Hypothalamus (tissue), 51 donors: ENCODE measurements around the gene IRS2.
A peak's percentile ranks its signal among the peaks of the same experiment; 100 is the strongest.
"Not testable (repeated sequence)": the region's sequence is repeated elsewhere in the genome, so short reads cannot be mapped to it uniquely, and the experiment has no call there.

Source experiments
- DNase-seq, 51 donors: peaks; one replicate each; lab custom pipeline; 2025; lab: John Stamatoyannopoulos, UW

The IRS2 gene

GRCh38 chr13:109786457-109787134, at the start of gene IRS2:
IRS2 (minus strand) TSS chr13:109786583; CDS start chr13:109786053, 530 bp downstream.
- peak; percentile 43 to 98 (median 95) for DNase-seq

DNA sequence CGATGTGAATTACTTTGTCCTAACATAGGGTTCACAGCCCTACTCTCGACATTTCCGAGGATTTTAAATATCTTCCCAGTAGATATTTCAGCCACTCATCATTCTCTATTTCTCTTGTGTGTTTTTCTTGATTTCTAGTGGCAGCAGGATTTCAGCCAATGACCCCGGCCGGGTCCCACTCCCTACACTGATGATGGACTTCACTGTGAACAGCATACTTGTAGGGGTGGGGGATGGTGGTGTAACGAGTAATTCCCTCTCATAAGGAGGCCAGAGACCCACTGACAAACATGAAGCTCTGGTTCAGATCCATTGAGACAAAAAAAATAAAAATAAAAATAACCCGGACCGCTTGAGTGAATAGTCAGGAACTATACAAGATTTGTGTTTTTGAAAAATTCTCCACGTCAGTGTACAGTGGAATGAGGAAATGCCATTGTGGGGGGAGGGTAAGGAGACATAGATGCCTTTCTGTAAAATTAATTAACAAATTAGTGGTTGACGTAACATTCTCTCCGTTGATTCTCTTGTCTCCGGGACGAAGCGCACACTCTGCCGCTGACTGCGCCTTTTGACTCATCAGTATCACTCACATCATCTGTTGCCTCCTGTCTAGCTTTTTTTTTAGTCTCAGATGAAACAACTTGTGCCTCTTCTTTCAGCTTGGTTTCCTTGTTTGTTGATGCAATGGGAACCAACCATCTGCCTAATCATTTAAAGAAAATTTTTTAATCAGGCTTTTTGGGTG, 48.8 kb upstream of the IRS2 start:
- no peak for DNase-seq

DNA sequence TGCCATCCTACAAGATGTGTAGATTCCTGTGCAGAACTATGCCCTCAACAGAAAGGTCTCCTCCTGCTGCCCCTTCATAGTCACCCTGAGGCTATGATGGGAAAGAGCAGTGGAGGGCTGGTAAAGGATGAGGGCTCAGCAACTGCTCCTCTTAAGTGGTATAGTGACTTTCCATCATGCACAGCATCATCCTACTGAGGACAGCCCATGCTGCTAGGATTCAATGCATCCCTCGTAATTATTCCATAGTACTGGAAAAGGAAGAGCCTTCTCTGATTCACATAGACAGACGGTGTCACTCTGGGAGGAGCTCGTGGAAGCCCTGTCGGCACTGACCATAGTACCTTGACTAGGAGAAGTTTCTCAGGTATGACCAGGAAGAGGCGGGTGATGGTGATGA, 47.6 kb upstream of the IRS2 start:
- DNase-seq, result no peak

- no peak for DNase-seq
Observed at GRCh38 chr13:109833071-109833470, 46.7 kb upstream of the IRS2 start.

DNA sequence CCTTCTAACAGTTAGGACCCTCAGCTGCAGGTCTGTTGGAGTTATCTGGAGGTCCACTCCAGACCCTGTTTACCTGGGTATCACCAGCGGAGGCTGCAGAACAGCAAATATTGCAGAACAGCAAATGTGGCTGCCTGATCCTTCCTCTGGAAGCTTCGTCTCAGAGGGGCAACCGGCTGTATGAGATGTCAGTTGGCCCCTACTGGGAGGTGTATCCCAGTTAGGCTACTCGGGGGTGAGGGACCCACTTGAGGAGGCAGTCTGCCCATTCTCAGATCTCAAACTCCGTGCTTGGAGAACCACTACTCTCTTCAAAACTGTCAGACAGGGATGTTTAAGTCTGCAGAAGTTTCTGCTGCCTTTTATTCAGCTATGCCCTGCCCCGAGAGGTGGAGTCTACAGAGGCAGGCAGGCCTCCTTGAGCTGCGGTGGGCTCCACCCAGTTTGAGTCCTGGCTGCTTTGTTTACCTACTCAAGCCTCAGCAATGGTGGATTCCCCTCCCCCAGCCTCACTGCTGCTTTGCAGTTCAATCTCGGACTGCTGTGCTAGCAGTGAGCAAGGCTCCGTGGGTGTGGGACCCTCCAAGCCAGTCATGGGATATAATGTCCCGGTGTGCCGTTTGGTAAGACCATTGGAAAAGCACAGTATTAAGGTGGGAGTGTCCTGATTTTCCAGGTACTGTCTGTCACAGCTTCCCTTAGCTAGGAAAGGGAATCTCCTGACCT, 42.4 kb upstream of the IRS2 start:
- DNase-seq, result not testable (repeated sequence)

DNA sequence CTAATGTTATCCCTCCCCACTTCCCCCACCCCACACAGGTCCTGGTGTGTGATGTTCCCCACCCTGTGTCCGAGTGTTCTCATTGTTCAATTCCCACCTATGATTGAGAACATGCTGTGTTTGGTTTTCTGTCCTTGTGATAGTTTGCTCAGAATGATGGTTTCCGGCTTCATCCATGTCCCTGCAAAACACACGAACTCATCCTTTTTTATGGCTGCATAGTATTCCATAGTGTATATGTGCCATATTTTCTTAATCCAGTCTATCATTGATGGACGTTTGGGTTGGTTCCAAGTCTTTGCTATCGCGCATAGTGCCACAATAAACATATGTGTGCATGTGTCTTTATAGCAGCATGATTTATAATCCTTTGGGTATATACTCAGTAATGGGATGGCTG, 36.8 kb upstream of the IRS2 start:
- DNase-seq, result not testable (repeated sequence)

- no peak for DNase-seq
Observed at GRCh38 chr13:109821103-109821502, 34.7 kb upstream of the IRS2 start.

DNA sequence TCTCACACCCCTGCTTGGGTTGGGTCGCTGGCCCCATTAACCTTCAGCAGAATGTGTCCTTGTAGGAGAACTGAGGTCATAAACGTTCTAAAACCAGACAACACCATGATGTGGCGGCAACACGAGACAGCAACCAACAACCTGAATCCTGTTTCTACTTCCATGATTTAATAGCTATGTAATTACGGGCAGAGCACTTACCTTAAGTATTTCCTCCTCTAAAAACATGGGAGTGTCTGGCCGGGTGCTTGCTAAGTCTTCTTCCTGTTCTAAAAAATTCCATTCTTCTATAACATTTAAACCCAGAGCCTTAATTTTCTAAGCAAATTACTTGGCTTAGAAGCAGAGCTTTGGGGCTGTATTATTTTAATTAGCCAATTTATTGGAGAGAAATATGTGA, 33.5 kb upstream of the IRS2 start:
- no peak for DNase-seq

DNA sequence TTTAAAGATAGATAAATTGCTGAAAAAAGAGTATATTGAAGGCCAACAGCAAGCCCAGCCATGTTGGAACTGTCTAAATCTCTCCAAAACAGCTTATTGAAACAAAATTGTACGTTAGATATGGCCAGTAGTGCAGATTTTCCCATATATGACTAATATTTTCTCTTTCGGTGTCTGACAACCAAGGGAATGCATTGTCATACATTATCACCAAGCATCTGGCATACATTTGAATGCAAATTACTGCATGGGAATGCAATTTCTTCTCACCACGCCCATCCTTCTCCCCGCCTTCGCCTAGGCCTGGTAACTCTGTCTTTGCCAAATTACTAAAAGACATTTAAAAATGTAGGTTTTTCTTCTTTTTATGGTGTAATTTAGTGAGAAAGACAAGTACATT, 32.5 kb upstream of the IRS2 start:
- no peak for DNase-seq

DNA sequence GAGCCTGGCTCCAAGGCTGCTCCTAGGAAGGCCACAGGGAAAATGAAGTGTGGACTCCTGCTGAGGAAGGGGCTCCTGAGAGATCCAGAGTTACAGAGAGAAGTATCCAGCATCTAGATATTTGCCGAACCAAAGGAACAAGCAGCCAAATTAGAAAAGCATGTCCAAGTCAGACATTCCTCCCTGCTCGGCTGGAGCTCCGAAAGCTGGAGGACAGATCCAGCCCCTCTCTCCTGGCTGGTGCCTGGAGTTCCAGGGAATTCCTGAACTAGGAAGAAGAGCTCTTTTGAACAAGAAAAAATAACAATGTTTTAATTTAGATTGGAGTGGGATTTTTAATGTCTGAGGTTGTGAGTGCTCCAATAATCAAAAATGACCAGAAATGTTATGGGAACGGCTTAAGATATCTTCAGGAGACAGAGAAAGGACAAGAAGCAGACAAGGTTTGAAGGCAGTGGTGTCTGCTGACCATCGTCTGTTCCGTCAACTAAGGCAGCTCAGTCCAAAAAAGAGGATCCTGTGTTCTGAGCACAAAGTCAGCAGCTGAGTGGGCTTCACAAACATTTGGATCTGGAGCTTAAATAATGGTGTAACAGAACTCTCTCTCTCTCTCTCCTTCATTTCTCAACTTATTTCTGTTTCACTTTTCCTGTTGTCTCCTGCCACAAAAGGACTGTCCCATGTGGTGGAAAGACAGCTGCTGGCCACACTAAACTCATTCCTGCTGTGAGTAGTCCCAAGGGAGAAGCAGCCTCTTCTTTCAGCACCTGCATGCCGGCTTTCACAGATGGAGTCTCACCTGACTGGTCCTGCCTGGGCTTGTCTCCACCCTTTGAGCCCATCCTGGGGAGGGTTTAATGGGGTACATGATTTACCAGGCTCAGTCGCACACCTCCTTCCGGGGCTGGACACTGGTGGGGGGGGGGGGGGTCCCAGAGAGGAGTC, 31.5 kb upstream of the IRS2 start:
- no peak for DNase-seq

- DNase-seq, result no peak
Observed at GRCh38 chr13:109816808-109817203, 30.4 kb upstream of the IRS2 start.

- no peak for DNase-seq
Observed at GRCh38 chr13:109816112-109816807, 29.9 kb upstream of the IRS2 start.

DNA sequence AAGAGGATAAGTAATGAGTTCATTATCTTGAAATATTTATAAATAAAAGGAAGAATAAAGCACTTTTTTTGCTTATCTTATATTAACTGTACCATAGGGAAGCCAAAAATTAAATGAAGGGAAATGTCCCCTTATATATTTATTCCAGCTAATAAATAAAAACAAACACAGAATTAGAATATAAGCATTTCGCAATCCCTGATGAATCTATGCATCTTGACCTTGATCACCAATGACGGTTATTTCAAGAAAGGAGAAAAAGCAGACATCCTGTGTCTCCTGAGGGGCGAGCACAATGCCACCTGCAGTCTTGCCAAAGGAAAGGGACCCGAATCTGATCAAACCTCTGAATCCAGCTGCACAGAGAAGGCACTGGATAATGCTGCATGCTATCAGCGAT, 29.3 kb upstream of the IRS2 start:
- no peak for DNase-seq

DNA sequence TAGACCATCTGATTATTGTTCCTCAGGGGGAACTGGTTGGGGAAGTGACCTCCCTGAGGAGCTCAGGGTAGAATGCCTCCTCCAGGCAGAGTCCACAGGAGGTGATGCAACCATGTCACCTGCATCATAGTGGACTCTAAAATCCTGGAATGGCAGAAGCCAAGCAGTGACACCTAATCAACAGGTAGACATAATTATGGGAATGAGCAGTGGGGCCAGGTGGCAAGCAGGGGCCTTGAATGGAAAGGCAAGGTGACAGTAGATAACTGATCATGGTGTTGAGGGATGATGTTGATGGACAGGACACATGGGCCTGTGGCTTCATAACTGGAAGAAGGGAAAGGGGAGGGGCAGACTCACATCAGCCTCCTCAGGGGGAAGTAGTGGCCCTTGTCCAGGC, 27.3 kb upstream of the IRS2 start:
- no peak for DNase-seq

DNA sequence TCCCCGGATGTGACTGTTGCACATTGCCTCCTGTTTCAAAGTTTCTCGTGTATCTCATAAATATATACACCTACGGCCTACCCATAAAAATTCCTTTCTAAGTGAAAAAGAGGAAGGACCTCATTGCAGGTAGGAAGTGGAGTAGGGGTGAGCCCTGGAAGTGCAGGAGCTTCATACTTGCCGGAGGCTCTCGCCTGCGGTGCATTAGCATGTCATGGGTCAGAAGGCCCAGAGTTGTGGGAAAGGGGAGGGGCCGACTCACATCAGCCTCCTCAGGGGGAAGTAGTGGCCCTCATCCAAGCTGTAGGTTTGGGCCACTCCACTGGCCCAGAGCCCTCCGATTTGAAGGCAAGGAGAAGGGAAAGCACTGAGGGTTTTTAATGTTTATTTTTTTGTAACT, 26.0 kb upstream of the IRS2 start:
- DNase-seq, result no peak

GRCh38 chr13:109810761-109811510, 24.6 kb upstream of the IRS2 start:
- no peak for DNase-seq

- no peak for DNase-seq
Observed at GRCh38 chr13:109809216-109809932, 23.0 kb upstream of the IRS2 start.

DNA sequence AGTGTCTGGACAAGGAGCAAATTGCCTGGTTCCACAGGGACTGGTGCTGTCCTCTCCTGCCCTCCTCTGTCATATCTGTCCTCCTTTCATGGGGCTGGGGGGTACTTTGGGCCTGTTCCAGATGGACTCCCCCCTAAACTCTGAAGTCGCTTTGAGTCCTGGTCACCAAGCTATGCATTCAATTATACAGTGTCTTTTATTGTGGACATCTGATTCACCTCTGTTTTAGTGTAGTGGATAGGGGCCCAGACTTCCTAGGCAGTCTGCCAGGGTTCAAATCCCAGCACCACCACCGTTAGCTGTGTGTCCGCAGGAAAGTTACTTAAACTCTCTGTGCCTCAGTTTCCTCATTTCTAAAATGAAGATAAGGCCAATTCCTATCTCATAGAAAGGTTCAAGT, 21.0 kb upstream of the IRS2 start:
- no peak for DNase-seq

- DNase-seq, result no peak
Observed at GRCh38 chr13:109804654-109805053, 18.3 kb upstream of the IRS2 start.
